SHP77 treated with DMSO at 0.1 percent for 48 hours (cell line): ENCODE data around the gene BCL2L13.
A peak's percentile ranks its signal among the peaks of the same experiment; 100 is the strongest.
"Not testable (repeated sequence)": the region's sequence is repeated elsewhere in the genome, so short reads cannot be mapped to it uniquely, and the experiment has no call there.

ENCODE experiments used
- DNase-seq: peaks from one replicate; lab custom pipeline; 2025; lab: John Stamatoyannopoulos, UW

Gene BCL2L13

GRCh38 chr22:17729561-17729960 lies 91.0 kb downstream of the BCL2L13 start:
- no peak for DNase-seq

- DNase-seq, result no peak
These were observed 93.8 kb downstream of the BCL2L13 start for GRCh38 chr22:17732251-17732854.

- DNase-seq, result no peak
These were observed 94.9 kb downstream of the BCL2L13 start for GRCh38 chr22:17733466-17733865.

- DNase-seq, result no peak
These were observed 95.6 kb downstream of the BCL2L13 start for GRCh38 chr22:17734187-17734586.

DNA sequence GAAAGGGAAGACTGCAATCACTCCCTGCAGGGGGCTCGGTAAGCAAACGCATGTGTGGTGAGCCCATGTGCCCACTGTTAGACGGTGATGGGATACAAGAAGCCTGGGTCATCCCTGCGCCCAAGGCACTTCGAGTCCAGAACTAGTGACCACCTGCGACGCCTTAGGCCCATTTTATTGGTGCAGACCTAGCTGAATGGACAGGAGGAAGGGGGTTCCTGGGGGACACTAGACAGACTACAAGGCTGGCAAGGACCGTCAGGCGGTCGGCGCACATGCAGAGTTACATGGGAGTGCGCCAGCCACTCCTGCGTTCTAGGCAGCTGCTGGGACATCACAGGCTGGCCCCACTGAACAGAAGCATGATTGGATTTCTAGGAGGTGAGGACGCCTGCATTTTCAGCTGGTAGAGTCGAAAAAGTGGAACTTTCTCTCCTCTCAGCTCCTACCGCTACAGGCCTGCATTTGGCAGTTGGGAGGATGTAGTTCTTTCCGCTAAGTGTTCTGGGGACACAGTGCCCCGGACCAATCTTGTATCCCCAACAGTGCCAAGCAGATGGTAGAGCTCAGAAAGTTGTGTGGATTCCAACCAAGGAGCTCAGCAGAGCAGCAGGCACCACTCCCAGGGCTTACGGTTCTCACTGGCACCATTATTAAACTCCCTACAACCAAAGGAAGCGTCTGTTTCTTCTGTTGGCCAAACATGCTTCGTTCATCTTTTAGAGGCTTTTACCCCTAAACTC lies 100.0 kb downstream of the BCL2L13 start:
- DNase-seq, result no peak

- DNase-seq, result no peak
These were observed 100.8 kb downstream of the BCL2L13 start for GRCh38 chr22:17739196-17739975.

DNA sequence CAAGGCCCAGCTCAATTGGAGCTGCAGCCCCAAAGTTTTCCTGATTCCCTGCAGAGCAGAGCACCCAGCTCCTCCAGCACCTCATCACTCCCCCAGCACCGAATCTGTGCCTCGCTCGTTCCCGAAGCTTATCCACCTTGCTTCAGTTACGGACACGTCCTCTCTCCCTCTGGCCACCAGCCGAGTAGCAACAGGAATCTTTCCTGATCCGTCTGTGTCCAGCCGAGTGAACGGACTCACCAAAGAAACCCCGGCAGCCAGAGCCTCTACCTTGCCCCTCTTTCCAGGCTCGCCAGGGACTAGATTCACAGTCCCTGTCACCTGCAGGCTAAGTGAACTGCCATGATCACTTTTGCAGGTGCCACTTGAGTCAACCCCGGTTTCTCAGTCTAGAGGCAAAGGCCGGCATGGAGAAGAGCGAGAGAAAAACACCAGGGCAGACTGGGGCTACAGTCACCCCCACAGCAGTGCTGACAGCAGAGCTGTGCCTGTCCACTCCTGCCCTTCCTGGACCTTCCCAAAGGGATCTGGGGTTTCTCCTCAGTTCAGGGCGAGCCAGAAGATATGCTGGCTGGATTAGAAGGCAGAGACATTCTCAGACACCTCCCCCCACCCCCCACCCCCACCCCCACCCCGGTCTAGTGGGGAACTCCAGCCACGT lies 103.4 kb downstream of the BCL2L13 start:
- DNase-seq, result no peak

- DNase-seq, result peak; percentile 19
These were observed 104.0 kb downstream of the BCL2L13 start for GRCh38 chr22:17742527-17742902.

- no peak for DNase-seq
These were observed 105.3 kb downstream of the BCL2L13 start for GRCh38 chr22:17743661-17744411.

GRCh38 chr22:17744430-17744829 lies 105.9 kb downstream of the BCL2L13 start:
- DNase-seq, result no peak

- no peak for DNase-seq
These were observed 108.4 kb downstream of the BCL2L13 start for GRCh38 chr22:17746916-17747315.

DNA sequence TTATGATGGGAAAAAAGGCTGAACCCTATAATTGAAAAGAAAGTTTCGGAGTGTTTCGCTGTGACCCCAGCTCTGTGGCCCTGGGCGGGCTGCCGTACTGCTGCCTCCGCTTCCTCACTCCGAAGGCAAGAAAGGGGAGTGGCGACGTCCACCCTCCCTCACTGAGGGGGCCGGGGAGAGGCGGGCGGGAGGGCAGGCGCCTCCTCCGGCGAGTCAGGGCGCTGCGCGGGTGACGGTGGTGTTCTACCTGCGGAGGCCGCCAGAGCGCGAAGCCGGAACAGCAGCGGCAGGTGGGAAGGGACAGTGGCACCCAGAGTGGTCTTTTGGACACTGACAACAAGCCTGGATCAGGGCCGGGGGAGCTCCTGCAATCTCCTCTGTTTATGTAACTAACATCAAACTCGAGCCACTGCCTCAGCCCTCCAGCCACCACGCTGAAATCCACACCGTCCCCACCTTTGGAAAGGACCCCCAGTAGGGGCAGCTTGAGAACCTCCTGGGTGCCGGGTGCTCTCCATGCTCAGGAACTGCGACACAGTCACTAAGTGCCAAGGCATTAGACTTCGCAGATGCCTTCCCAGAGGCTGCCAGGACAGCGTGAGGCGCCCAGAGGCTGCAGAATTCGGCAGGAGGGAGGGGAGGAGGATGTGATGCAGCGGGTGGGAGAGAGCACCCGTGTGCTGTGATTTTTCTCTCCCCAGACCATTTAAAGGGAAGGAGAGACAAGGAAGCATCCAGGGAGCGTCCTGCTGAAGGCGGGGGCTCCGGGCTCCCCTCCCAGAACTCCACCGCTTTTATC lies 110.2 kb downstream of the BCL2L13 start:
- no peak for DNase-seq

DNA sequence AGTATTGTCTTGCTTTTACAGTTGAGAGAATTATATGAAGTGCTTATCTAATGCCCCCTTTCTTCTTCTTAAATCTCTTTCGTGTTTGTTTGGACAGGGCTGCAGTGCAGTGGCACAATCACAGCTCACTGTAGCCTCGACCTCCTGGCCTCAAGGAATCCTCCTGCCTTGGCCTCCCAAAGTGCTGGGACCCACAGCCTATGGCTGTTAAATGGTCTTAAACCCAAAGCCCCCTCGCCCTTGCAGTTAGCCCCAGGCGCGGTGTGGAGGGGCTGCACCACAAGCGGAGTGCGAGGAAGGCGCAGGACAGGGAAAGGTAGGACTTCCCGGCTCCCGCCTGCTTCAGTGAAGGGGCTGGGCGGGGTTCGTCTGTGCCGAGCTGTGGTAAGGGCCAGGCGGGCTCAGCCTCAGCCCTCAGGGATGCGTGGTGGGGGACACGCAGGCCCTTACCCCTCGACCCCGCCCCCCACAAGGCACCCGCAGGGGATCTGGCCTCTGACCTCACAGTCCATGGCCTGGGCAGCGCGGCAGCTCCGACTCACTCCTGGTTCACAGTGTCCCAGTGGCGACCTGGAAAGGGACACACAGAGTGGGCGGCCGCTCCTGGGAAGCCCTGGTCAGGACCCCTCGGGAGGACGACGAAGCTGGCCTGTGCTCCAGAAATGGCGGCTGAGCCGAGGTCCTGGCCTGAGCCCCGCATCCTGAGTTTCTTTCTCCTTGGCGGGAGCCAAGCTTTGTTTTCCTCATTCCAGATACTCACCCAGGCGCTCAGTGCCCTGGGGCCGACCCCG lies 111.2 kb downstream of the BCL2L13 start:
- no peak for DNase-seq

DNA sequence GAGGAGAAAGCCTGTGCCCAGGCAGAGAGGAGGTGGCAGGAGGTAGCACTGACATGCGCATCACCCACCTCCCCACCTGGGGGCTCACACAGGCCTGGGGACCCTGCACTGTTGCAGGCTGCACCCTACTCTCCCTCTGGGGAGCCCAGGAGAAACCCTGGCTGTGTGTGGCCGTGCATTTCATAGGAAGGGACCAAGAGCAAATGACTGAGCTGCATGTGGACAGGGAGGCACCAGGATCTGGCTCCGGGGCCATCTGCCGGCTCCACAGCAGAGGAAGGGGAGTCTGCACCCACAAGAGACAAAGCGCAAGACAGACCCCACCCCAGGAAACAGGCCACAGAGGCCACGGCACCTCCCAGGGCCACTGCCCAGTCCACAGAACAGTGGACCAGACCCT lies 113.0 kb downstream of the BCL2L13 start:
- DNase-seq, result no peak

DNA sequence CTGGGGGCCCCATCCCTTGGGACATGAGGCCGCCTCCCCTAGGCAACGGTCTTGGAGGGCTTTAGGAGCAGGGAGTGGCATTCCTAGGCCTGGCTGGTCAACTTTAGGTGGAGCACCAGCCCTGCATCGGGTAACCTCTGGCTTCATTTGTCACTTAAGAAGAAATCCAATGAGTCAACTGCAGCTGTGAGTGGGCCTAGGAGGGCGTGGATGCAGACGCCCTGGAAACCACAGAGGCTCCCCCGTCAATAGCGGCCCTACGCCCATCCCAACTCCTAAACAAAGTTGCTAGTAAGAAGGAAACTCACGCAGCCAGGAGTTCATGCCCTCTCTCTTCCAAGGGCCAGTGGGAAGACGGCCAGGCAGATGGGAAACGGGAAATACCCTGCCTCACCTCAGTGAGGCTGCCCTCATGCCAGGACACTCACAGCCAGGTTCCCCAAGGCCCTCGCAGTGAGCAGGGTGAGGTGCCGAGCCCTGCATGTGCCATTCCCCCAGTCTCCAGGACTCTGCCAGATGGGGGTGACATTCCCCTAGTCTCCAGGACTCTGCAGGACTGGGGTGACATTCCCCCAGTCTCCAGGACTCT lies 114.9 kb downstream of the BCL2L13 start:
- no peak for DNase-seq

DNA sequence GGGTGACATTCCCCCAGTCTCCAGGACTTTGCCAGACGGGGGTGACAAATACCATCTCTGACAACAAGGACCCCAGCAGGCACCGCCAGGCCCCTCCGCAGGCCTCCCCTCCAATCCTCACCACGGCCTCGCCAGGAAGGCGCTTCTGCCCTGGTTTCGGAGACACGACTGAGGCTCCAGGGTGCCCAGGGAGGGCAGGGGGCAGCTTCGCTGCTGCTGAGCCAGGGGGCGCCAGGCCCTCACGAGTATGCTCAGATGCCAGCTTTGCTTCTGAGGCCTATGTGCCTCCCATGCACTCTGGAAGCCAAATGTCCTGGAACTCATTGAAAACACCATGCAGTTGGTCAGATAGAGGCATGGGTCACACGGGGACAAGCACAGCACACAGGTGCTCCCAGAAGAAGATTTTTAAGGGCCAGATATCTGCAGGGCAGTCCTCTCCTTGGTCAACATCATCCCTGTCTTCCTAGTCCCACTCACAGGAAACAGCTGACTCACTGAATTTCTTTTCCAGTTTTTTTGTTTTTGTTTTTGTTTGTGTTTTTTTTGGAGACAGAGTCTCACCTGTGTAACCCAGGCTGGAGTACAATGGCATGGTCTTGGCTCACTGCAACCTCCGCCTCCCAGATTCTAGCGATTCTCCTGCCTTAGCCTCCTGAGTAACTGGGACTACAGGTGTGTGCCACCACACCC lies 115.8 kb downstream of the BCL2L13 start:
- DNase-seq, result no peak

DNA sequence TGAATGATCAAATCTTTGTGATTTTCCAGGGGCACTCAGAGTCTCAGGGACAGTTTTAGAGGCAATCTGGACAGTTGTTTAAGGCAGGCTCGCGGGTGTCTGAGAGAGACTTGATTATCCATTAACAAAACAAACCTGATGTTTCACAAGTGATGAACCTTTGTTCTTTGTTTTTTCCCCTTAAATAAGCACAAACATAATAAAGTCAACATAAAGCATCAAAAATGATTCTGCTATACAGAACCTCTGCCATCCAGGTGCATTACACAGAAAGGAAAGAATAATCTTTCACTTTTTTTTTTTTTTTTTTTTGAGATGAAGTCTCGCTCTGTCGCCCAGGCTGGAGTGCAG lies 122.6 kb downstream of the BCL2L13 start:
- DNase-seq, result no peak

DNA sequence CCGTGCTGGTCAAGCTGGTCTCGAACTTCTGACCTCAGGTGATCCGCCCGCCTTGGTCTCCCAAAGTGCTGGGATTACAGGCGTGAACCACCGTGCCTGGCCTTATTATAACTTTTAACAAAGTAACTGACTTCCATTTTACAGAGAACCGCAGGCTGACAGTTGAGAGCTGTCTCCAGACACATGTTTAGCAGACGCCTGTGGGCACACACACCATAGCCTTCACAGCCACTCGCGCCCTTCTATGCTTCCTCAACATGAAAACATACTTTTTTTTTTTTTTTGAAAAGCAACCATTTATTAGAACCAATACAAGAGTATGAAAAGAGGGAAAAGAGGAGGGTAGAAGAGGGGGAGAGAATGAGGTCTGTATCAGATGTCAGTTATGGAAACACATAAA lies 124.9 kb downstream of the BCL2L13 start:
- DNase-seq, result not testable (repeated sequence)

GRCh38 chr22:17764036-17764435 lies 125.5 kb downstream of the BCL2L13 start:
- DNase-seq, result no peak
